ENCODE measurements around the gene ARID5B. TPM values are rescaled to one million over a fixed set of nuclear protein-coding genes. Genes with fewer than 3 reads are reported as not detected.

ARID5B gene
- polyA plus RNA-seq, 1 of the 3 experiments (the other 2 are of a cell fraction) = 10.9 TPM

GRCh38 chr10:62108759-62109586 lies 207.5 kb downstream of the ARID5B start:
- Histone ChIP-seq H3K36me3 (replicated peaks in 1 of 2; ENCODE audit: control insufficient read depth in 1 of 2, insufficient read depth in 2 of 2, low read length in 1 of 2) (no peaks in the 10 kb centered on the region), H3K79me2 (ENCODE audit: insufficient read depth) (no peaks in the 10 kb centered on the region), H4K20me1 (ENCODE audit: insufficient read depth) (no peaks in the 10 kb centered on the region), H3K9me2 (no peaks in the 10 kb centered on the region), H3K27me3 (ENCODE audit: insufficient read depth) (no peaks in the 10 kb centered on the region), H3K9me3 (no peaks in the 10 kb centered on the region), H3K27ac (ENCODE audit: low read depth in 2 of 2, low read length in 1 of 2) (no peak overlapping the region), H3K9ac (no peak overlapping the region), H3K4me1 (ENCODE audit: control insufficient read depth in 1 of 2, insufficient read depth in 2 of 2, low read depth in 1 of 2, low read length in 1 of 2) (peaks cover 0 to 8% of the 10 kb centered on the region in 2 experiments; a peak in 1 of 4 replicates), H3F3A (replicated peaks; ENCODE audit: insufficient read depth) (no peaks in the 10 kb centered on the region), H3K4me2 (no peak overlapping the region), H2AFZ (ENCODE audit: low read depth) (no peak overlapping the region), H3K4me3 (ENCODE audit: low read depth in 2 of 2, low read length in 1 of 2) (no peak overlapping the region)
- TF ChIP-seq GATA2 (CRISPR knock-in tag; IDR thresholded peaks at IDR 0.05) = no peak
- ChIA-PET POLR2A (no interaction called here), CTCF (interaction anchor here (0.7 to 3.0 kb wide), 2 partner anchors 69 to 71 kb away, joined by 3 to 13 read pairs; no protein-coding TSS in a partner anchor)
- DNase-seq = no peak

DNA sequence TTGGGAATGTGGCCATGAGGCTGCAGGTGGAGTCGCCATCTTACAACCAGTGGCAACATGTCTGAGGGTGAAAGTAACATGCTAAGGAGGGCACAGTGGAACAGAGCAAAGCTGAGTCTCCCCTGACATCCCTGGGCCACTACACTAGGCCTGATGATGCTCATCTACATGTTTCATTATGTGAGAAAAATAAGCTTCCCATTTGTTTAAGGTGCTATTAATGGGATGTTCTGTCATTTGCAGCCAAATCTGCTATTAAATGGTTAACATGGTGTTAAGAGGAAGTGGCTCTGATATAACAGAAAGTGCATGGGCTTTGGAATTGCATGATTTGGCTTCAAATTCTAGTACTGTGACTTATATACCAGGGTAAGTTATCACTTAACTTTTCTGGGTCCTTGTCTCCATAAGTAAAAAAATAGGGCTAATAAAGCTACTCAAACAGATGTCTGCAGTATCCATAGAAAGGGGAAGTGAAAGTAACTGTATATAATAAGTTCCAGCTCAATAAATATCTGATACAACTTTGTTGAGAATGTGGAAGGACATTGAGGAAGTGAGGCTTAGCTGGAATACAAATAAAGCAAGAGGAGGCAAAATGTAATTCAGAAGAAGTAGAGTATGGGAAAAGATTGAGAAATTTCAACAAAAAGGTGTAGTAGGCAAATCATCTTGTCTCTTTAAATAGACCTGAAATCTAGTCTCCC lies 208.2 kb downstream of the ARID5B start:
- Histone ChIP-seq H2AFZ (ENCODE audit: low read depth) (no peak overlapping the region; the same call in 1 of the 2 replicates), H3K9me3 (no peaks in the 10 kb centered on the region), H3F3A (replicated peaks; ENCODE audit: insufficient read depth) (no peaks in the 10 kb centered on the region), H3K27me3 (ENCODE audit: insufficient read depth) (no peaks in the 10 kb centered on the region), H3K9ac (no peak overlapping the region), H3K79me2 (ENCODE audit: insufficient read depth) (no peaks in the 10 kb centered on the region), H3K4me2 (no peak overlapping the region), H4K20me1 (ENCODE audit: insufficient read depth) (no peaks in the 10 kb centered on the region), H3K9me2 (no peaks in the 10 kb centered on the region), H3K36me3 (replicated peaks in 1 of 2; ENCODE audit: control insufficient read depth in 1 of 2, insufficient read depth in 2 of 2, low read length in 1 of 2) (no peaks in the 10 kb centered on the region), H3K27ac (ENCODE audit: low read depth in 2 of 2, low read length in 1 of 2) (no peak overlapping the region), H3K4me1 (ENCODE audit: control insufficient read depth in 1 of 2, insufficient read depth in 2 of 2, low read depth in 1 of 2, low read length in 1 of 2) (peaks cover 0 to 8% of the 10 kb centered on the region in 2 experiments; a peak in 1 of 4 replicates), H3K4me3 (ENCODE audit: low read depth in 2 of 2, low read length in 1 of 2) (no peak overlapping the region)
- no peak for DNase-seq
- TF ChIP-seq EZH2phosphoT487 (IDR thresholded peaks at IDR 0.05; ENCODE audit: borderline replicate concordance, low read depth) (no peak), NRF1 (IDR thresholded peaks at IDR 0.05; ENCODE audit: low read depth, low read length) (no peak), CTCF (IDR thresholded peaks at IDR 0.05) (no peak), EP300 (IDR thresholded peaks at IDR 0.05; ENCODE audit: borderline replicate concordance in 1 of 2, low read depth in 1 of 2, low read length in 1 of 2) (no peak), RXRA (IDR thresholded peaks at IDR 0.05; ENCODE audit: borderline replicate concordance, low read depth) (no peak), GABPA (IDR thresholded peaks at IDR 0.05; ENCODE audit: low read depth) (no peak), MXI1 (IDR thresholded peaks at IDR 0.05; ENCODE audit: low read depth, low read length) (no peak), GATA2 (CRISPR knock-in tag; IDR thresholded peaks at IDR 0.05) (no peak), RAD21 (IDR thresholded peaks at IDR 0.05; ENCODE audit: low read length) (no peak), MEF2A (IDR thresholded peaks at IDR 0.05; ENCODE audit: borderline replicate concordance, low read depth) (no peak), USF1 (IDR thresholded peaks at IDR 0.05; ENCODE audit: borderline replicate concordance, low read depth) (no peak), RCOR1 (IDR thresholded peaks at IDR 0.05; ENCODE audit: low read length) (no peak), TEAD4 (IDR thresholded peaks at IDR 0.05; ENCODE audit: borderline replicate concordance, insufficient read depth) (no peak), ELF1 (IDR thresholded peaks at IDR 0.05) (no peak), POLR2AphosphoS5 (IDR thresholded peaks at IDR 0.05; ENCODE audit: low read depth, low read length) (no peak), SIN3A (IDR thresholded peaks at IDR 0.05; ENCODE audit: borderline replicate concordance, low read depth, low read length) (no peak), FOXM1 (IDR thresholded peaks at IDR 0.05; ENCODE audit: low read depth) (no peak)
- CTCF ChIA-PET = interaction anchor here (0.7 kb wide), 1 partner anchor 72 kb away, joined by 3 read pairs; no protein-coding TSS in a partner anchor
- 100% methylated on average over 1 of the region's 1 CpG for WGBS (ENCODE audit: low lambda C conversion rate)
- POLR2A ChIA-PET = no interaction called here
